NCI-H2107 treated with DMSO at 0.1 percent for 48 hours (cell line): ENCODE results near the gene EXOC6B.

Experiments
- DNase-seq: peaks from one replicate; lab custom pipeline; 2025; ENCODE audit not compliant: unreplicated experiment; lab: John Stamatoyannopoulos, UW

Gene EXOC6B

DNA sequence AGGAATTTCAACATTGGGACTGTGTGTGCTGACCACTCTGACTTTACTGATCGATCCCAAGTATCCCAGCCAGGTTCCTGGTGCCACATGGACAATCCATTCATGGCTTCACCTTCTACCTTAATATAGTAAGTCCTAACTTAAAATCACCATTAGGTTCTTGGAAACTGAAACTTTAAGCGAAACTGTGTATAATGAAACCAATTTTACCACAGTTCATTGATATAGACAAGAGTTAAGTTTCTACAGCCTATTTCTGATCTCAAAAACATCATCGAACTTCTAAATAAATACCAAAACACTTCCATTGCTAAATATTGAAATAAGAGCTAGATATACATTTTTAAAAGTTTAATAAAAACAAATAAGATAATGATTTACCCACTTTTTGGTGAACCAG lies 4.4 kb upstream of the EXOC6B start:
- no peak for DNase-seq

DNA sequence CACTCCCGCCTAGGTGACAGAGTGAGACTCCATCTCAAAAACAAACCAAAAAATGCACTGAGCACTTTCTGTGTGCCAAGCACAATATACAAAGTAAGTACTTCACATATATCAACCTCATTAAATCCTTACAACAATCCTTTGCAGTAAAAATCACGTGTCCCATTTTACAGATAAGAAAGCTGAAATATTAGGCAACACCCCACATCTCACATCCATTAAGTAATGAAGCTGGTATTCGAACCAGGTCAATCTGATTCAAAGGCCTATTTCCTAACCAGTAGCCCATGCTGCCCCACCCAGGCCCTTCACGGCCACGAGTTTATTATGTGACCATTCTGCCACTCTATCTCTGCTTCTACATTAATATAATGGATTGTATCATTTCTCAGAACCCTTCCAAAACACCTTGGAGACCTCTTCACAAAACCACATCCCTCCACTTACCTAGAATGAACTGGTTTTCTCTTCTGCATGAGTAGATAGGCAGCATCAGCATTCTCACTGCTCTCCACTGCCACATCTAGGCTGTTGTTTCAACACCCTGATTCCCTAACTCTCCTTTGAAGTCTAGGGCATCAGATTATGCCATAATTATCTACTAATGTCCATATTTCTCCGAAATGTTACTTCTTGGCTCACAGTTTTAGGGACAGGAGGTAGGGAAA lies 3.1 kb upstream of the EXOC6B start:
- DNase-seq = no peak

DNA sequence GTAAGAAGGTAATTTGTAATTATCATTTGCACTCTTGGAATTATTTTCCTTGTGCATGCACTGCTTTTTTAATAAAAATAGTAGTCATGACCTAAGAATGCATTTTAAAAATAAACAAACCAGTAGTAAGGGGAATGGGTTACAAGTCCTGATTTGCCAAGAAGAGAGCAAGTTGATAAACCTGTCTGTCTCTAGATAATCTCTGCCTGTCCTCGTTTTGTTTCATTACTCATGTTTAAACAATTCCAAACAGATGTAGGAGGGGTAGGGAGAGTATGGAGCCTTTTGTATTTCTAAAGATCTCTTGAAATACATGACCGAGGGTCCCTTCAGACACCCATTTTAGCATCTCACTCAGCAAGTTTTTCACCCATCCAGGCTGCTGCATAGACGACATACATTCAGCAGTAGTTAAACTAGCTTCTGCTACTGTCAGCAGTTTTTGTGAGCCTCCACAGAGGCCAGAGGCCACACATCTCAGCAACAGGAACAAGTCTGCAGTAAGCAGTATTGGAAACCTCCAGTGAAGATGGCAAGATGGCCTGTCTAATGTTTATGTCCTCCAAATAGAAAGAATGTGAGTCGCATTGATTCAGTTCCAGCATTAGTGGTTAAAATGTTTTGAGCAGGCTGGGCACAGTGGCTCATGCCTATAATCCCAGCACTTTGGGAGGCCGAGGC lies 2.3 kb upstream of the EXOC6B start:
- DNase-seq = no peak

DNA sequence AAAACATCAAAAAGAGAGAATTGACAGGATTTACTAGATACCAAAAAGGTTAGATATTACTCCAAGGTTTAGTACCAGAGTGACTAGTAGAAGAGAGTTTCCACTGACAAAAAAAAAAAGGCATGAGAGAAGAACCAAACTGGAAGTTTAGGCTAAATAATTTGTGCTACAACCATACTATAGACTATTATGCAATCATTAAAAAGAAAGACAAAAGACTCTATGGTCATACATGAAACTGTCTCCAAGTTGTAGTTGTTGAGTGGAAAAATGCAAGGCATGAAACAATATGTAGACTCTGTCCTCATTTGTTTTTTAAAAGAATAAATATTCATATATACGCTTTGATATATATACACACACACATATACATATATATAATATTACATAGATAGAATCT lies 1.7 kb upstream of the EXOC6B start:
- no peak for DNase-seq

DNA sequence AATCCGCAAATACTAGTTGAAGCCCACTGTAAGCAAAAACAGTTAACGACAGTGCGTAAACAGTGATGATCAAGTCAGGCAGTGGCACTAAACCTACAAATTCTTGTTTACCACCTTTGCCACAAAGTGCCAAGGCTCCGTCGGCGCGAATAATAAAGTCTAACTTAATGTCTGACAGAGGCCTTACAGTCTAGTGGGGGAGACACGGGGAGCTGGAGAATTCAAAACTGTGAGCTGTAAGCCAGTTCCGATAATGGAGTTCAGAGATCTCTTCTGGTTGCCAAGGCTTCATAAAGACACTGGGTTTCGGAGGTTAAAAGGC lies 284 bp upstream of the EXOC6B start:
- no peak for DNase-seq

DNA sequence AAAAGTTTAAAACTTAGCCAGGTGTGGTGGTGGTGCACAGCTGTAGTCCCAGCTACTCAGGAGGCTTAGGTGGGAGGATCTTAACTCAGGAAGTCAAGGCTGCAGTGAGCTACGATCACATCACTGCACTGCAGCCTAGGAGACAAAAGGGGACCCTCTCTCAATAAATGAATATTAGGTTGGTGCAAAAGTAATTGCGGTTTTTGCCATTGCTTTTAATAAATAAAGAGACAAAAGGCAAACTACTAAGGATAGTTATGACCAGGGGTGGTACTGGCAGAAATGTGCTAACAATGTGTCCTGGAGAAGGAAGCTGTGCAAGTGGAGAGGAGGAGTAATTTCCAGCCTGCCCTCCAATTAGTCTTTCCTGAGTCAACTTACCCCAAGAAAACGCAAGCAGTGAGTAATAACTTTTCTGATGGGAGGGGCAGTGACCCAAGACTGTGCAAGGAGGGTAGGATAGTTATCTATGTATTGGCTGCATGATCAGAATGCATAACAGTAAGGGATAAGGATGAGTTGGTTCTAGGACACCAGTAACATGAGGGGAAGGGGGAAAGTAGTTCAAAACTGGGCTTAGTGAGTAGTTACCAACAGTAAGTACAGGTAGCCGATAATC lies 1.5 kb downstream of the EXOC6B start:
- no peak for DNase-seq

DNA sequence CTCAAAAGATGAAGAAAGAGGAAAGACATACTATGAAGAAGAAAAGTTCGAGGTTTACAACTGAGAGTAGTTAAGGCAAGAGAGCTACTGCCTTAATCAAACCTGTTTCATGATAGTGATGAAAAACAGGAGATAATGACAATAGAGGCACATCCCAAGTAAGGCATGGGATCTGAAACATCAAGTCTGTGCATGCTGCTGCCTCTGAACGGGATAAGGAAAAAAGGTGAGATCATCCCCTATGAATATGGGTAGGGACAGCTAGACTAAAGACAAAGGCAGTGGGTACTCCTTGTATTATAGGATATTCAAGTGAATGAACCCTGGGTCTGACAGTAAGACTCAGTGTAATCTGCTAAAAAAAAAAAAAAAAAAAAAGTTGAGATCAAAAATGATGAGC lies 3.0 kb downstream of the EXOC6B start:
- DNase-seq = no peak

DNA sequence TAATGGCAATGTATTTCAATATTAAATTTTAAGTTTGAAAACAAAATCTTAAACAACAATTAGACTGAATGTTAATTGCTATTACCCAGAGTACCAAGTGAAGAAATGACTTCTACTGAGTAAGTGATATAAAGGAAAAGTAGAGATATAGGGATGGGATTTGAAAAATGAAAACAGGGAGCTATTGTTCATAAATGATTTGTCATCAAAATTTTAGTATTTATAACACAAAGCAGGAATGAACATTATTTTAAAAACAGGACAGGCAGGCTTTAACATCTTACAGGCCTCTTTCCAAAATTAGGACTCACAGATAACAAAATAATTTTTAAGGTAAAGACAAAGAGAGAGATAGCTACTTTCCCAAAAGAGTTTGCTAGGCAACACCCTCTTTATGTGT lies 3.9 kb downstream of the EXOC6B start:
- no peak for DNase-seq

DNA sequence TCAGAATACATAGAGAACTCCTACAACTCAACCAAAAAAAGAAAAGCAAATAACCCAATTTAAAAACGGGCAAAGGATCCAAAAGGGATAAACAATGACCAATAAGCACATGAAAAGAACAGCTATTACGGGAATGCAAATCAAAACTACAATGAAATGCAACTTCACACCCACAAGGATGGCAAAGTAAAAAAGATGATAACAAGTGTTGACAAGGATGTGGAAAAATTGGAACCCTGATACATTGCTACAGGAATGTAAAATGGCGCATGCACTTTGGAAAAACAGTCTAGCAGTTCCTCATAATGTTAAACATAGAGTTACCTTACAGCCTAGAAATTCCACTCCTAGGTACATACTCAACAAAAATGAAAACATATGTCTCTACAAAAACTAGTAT lies 4.7 kb downstream of the EXOC6B start:
- no peak for DNase-seq

DNA sequence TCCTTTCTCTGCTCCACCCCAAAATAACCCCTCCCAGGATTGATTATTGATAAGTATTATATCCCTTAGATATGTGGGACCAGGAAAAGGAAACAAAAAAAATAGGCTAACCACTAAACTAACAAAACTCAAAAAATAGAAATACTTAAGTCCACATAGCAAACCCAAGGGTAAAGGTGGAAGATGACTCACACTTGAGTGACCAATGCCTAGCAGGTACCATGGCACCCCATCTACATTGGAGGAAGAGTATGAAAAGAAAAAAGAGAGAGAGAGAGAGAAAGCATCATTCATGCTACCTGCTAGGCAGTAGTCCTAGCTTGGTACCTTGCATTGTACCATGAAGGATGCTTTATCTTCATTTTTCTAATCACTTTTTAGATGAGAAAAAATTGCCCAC lies 6.3 kb downstream of the EXOC6B start:
- DNase-seq = no peak

DNA sequence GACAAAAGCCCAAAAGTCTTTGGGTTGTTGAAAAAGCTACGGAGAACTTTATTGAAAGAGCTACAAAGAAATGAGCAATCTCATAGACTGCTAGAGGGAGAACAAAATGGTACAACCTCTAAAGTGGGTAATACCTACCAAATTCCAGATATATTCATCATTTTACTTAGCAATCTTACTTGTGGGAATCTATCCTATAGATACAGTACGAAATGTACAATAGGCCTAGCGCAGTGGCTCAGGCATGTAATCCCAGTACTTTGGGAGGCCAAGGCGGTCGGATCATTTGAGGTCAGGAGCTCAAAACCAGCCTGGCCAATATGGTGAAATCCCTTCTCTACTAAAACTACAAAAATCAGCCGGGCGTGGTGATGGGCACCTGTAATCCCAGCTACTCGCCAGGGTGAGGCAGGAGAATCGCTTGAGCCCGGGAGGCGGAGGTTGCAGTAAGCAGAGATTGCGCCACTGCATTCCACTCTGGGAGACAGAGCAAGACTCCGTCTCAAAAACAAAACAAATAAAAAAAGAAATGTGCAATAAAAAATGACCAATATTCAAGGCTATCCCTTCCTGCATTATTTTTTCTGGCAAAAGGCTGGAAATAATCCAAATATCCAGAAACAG lies 10.1 kb downstream of the EXOC6B start:
- DNase-seq = no peak

DNA sequence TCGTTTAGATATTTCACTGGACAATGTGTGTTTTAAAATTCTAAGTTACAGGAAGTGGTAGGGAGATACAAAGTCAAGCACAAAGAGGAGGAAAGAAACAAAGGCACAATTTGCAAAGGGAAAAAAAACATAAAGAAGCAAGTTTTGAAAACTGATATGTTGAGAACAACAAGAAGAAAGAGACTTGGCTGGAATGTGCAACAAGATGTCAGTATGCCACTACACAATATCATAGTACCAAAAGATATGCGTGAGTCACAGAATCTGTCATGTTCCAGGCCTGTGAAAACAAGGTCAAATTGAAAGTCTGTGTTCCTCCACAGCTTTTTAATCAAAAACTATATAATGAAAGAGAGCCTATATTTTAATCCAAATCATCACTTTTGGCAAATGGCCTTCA lies 12.0 kb downstream of the EXOC6B start:
- DNase-seq = no peak

DNA sequence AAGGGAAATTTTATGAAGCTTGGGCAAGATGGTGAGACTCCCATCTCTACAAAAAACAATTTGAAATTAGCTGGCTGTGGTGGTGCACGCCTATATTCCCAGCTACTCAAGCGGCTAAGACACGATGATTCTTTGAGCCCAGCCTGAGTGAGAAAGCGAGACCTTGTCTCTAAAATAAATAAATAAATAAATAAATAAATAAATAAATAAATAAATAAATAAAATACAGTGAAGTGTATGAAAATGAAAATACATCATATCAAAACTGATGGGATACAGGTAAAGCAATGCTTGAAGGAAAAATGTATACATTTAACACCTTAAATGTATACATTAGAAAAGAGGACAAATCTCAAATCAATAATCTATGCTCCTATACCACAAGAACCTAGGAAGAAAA lies 15.7 kb downstream of the EXOC6B start:
- no peak for DNase-seq

DNA sequence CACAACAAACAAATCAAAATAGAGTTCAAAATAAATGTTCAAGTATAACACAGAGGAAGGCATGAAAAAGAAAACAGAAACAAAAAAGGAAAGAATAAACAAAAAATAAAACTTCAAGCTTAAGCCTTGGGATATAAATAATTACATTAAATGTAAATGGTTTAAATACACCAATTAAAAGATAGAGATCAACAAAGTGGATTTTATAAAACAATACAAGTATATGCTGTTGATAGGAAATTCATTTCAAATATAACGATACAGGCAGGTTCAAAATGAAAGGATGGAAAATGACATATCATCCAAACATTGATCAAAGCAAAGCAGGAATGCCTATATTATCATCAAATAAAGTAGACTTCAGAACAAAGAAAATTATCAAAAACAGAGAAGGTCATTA lies 16.7 kb downstream of the EXOC6B start:
- no peak for DNase-seq

DNA sequence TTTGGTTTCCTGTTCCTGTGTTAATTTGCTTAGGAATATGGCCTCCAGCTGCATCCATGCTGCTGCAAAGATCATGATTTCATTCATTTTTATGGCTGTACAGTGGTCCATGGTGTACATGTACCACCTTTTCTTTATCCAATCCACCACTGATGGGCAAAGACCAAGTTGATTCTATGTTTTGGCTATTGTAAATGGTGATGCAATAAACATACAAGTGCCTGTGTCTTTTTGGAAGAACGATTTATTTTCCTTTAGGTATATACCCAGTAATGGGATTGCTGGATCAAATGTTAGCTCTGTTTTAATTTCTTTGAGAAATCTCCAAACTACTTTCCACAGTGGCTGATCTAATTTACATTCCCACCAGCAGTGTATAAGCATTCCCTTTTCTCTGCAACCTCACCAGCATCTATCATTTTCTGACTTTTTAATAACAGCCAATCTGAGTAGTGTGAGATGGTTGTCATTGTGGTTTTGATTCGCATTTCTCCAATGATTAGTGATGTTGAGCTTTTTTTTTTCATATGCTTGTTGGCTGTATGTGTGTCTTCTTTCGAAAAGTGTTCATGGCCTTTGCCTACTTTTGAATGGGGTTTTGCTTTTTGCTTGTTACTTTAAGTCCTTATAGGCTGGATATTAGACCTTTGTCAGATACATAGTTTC lies 19.4 kb downstream of the EXOC6B start:
- DNase-seq = no peak

DNA sequence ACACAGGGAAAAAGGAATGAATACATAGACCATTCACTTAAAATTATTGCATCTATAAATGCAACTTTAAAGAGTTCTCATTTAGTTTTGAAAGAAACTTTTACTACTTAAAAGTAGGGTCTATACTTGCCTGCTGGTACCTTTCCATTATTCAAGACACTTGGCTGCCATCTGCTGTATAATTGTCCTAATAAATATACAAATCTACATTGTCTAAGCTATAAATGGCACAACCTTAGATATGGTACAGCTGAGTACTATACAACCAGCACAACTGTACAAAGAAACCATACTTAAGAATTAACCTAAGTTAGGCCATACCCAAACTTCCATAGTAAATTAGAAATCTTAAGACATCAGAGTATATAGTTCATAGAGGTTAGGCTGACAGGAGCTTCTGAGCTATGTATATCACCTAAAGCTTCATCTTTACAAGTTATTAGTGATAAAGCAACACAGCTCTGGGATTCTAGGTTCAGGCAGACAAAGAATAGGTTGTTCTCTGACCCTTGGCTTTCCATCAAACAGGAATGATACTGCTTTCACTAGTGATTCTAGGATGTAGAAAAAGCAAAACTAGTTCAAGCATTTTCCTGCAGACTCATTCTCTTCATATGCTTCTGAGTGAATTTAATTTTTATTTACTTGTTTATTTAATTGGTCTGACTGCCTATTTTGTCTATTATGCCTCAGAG lies 22.1 kb downstream of the EXOC6B start:
- no peak for DNase-seq

DNA sequence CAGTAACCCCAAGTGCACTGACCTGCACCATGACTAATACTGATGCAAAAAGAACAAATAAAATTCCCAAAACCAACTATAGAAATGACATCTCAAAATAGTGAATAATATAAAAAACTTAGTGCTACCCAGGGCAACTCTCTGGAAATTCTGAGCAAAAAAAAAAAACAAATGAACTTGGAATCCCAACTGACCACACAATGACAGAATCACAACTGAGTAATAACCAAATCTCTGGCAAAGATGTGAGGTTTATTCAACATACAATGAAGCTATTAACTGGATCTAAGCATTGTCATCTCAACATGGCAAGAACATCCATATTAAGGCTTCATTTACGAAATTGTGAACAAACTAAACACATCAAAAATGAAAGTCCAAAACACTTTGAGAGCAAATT lies 22.7 kb downstream of the EXOC6B start:
- DNase-seq = no peak

DNA sequence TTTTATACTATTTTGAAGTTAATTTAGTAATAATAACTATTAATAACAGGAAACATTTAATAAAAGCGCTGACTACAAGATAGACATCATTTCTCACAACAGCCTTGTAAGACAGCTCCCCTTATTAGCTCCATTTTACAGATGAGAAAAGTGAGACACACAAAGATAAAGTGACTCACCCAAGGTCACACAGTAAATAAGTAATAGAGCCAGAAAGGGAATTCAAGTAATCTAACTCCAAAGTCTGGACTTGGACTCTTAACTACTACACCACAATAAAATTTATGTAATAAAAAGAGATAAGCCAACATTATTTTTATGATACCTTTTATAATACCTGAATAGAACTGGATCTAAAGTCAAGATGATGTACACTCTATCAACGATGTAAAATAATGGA lies 25.3 kb downstream of the EXOC6B start:
- no peak for DNase-seq

DNA sequence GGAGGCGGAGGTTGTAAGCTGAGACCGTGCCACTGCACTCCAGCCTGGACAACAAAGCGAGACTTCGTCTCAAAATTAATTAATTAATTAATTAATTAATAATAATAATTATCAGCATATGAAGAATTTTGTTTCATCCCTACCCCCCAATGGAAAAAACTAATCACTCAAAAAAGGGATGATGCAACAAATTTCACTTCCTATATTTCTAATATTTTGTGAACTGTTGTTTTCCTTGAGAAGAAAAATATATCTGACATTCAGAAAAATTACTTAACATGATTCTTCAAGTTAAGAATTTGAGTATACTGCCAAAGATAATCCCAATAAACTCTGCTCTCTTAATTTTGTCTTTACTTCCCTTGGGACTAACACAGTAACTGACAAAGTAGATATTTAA lies 28.1 kb downstream of the EXOC6B start:
- DNase-seq = no peak

DNA sequence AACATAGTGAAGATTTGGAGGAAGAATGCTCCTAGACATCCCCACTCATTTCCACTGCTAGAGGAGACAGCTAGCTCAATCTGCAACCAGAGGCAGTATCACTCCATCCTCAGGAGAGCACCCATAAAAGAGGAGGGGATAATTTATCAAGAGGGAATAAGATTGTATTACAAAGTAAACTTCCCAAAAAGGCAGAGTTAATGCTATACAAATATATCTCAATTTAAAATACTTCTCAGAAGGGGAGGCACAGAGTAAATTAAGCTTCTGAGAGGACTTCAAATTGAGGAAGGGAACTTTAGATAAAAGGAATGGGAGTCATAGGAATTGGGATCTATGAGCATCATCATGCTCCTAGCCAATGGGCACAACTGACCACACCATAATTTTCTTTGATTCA lies 29.1 kb downstream of the EXOC6B start:
- DNase-seq = no peak

DNA sequence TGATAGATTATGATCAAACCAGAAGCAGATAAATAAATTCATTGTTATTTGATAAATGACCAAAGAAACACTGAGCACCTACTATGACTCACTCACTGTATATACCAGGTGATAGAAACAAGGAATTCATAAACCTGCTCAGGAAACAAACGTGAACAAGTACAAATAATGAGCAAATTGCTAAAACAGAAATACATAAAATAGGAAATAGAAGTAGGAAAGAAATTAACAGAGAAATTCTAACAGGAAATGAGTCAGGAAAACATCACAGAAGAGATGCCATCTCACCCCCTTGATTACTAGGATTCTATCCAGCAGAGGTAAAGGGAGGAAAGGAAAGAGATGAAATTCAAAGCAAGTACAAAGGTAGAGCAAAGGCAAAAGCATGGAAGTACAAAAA lies 31.3 kb downstream of the EXOC6B start:
- no peak for DNase-seq
